GM12891 (cell line): ENCODE results near the gene TUFM.

Source experiments
- POLR2A ChIP-seq: IDR thresholded peaks from 2 replicates; pipeline ENCODE4 v1.6.1; 2011; ENCODE audit warnings: low read depth, low read length, control low read depth
- POLR2AphosphoS5 ChIP-seq: IDR thresholded peaks from 2 replicates; pipeline ENCODE4 v1.6.1; 2011; ENCODE audit warnings: low read depth, low read length, control low read depth
- POU2F2 ChIP-seq: IDR thresholded peaks from 2 replicates; pipeline ENCODE4 v1.6.1; 2011; ENCODE audit warnings: low read depth, mild to moderate bottlenecking, control low read depth, low read length, moderate library complexity
- TAF1 ChIP-seq: IDR thresholded peaks from 2 replicates; pipeline ENCODE4 v1.6.1; 2011; ENCODE audit warnings: low read depth, low read length, control low read depth

- TF ChIP-seq POLR2A (no peak), TAF1 (no peak), POLR2AphosphoS5 (no peak), POU2F2 (no peak)
Measured at GRCh38 chr16:28867241-28867640, 21.1 kb upstream of the TUFM start.
